GM12801 (cell line): ENCODE data around the gene TMEM42.

Source experiments
- TF ChIP-seq, protein P1 (sequence below): IDR thresholded peaks from one replicate; pipeline ENCODE4 v1.5.1; 2011; ENCODE audit warnings: control low read depth; ENCODE audit not compliant: insufficient read length; ENCODE audit errors: extremely low read depth

TMEM42 gene

DNA sequence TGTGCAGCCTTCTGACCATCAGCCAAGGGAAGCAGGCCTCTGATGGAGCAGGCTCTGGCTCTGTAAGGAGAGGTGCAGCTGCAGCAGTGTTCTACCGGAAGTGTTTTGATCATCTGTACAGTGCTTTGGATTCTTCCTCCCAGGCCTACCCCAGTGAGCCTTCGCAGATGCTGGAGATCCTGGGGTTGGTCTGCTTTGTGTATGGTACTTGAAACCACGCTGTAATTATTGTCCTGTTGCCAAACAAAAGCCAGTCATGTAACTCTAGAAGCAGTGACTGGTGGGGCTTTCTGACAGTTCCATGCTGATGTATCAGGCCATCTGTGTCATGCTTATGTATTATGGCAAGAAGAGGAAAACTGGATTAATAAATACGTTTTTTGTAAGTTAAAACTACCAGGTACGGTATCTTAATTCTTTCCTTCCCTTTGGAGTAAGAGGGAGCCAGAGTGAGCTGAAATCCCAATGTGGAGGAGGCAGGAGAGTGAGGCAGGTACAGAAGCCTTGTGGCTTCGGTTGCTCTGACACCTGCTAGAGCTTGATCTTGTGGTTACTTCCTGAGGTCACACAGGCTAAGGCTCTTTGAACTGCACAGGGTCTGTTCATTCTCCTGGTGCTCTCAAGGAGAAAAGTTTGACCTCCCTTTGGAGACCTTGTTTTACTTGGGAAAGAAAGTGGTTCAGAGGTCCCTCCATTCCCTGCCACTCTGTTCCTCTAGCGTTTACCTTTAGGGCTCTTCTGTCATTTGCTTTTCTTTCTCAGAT lies 3.7 kb downstream of the TMEM42 start:
- TF ChIP-seq, protein P1, sequence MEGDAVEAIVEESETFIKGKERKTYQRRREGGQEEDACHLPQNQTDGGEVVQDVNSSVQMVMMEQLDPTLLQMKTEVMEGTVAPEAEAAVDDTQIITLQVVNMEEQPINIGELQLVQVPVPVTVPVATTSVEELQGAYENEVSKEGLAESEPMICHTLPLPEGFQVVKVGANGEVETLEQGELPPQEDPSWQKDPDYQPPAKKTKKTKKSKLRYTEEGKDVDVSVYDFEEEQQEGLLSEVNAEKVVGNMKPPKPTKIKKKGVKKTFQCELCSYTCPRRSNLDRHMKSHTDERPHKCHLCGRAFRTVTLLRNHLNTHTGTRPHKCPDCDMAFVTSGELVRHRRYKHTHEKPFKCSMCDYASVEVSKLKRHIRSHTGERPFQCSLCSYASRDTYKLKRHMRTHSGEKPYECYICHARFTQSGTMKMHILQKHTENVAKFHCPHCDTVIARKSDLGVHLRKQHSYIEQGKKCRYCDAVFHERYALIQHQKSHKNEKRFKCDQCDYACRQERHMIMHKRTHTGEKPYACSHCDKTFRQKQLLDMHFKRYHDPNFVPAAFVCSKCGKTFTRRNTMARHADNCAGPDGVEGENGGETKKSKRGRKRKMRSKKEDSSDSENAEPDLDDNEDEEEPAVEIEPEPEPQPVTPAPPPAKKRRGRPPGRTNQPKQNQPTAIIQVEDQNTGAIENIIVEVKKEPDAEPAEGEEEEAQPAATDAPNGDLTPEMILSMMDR = no peak

DNA sequence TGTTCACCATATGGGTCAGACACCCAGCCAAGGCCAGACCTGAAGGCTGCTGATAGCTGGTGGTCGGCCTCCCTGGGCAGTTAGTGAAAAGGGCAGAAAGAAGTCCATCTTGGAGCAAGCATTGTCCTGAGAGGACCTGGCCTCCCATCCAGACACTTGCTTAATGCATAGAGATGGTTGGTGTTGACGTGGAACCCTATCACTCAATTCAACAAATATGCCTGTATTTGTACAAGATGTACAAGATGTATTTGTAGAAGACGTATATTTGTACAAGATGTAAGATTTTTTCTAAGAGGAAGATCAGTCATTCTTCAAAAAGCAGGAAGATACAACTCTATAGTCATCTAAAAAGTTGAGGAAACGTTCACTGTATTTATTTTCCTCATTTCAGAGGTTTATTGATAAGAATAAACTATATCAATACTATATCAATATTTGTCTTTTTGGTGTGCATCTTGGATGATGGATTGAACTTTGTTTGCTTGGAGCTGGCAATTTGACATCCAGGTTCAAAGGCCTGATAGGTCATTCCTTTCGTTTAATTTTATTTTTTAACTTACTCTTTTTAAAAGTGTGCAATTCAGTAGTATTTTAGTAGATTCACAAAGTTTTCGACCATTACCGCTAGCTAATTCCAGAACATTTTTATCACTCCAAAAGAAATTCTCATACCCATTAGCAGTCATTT lies 5.9 kb downstream of the TMEM42 start:
- TF ChIP-seq, protein P1 = no peak

DNA sequence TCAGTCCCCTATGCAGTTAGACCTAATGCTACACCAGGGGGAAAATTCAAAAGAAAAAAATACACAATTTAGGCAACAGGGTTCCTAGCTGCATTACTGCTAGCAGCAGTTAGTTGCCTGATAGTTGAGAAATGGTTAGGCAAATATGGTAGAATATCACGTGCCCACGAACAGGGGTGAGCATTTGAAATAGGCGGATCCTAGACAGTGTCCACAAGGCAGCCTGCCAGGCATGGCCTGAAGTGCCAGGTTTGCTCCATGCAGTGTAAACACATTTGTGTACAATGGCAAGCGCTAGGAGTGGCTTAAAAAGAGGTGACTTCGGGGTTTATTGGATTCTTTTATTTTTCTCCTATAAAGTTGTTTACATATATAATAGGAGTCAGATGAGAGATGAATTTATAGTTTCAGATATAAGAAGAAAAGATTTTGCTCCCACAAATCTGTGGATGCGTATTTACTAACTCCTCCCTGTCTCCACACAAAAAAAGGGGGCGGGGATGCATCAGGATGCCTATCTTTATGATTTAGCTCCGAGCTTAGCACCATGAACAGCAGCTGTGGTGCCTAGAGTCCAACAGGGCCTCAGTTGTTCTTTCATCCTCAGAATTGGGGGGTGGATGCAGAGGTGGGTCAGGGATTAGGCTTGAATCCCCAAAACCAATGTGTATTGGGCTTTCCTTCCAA lies 8.8 kb downstream of the TMEM42 start:
- TF ChIP-seq, protein P1 = no peak

DNA sequence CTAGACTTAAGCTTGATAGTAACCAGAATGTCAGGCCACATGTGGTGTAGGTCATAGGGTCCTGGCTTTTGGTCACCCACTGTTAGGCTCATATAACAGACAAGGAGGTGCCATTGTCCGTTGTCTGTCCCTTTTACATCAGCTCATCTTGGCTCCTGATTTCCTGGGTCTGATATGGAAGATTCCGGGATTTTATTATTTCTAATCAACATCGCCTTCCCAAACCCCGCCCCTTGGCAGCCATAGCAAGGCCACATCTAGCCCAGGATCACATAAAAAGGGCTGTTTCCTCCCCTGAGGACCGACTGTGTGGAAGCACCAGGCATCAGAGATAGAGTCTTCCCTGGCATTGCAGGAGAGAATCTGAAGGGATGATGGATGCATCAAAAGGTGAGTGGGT lies 12.6 kb downstream of the TMEM42 start, which contains the start of gene TGM4:
TGM4 (plus strand) TSS at position 301 of the 400 bp plus-strand sequence; CDS start at position 372, 71 bp downstream.
- TF ChIP-seq, protein P1 = no peak

DNA sequence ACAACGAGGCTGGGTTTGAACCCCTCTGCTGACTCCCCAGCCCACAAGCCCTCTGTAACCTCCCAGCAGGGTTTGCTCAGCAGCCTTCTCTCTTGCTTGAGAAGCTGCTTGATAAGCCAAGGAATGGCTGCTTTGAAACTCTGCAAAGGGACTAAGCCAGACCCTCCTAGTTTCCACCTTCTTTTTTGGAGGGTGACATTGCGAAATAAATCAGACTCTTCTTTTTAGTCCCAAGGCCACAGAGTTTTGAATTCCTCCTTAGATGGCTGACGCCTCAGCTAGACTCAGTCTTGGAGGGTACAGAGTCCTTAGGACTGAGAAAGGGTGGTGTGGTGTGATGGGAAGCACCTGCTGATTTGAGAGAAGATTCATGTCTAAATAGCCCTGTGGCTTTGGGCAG lies 13.9 kb downstream of the TMEM42 start:
- TF ChIP-seq, protein P1 = no peak

DNA sequence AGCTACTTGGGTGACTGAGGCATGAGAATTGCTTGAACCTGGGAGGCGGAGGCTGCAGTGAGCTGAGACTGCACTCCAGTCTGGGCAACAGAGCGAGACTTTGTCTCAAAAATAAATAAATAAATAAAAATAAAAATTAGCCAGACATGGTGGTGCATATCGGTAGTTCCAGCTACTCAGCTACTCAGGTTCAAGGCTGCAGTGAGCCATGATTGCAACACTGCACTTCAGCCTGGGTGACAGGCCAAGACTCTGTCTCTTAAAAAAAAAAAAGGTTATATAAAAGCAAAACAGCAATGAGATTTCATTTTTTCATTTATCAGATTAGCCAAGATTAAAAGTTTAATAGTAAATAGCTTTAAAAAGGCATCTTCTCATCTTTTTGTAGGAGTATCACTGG lies 15.6 kb downstream of the TMEM42 start:
- TF ChIP-seq, protein P1 = no peak

DNA sequence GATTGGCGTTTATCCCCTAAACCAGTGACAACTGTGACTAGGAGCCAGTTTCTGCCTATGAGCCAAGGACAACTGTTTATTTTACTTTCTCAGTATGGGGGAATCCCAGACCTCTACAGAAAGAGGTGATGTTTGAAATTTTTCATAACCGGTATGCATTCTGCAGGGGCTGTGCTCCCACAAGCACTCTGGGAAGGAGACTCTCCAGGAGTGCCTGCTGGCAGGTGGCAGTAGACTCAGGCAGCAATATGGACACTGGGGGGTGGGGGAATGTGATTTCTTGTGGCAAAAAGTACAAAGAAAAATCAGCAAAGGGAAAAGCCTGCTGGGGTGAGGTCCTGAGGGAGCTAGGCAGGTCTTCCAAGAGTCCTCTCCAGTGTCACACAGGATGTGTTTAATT lies 18.6 kb downstream of the TMEM42 start:
- TF ChIP-seq, protein P1 = no peak
